Esophagus (tissue), 2 donors: Measurements from ENCODE around the gene PLEK2. TPM values are rescaled to one million over a fixed set of nuclear protein-coding genes. Genes with fewer than 3 reads are reported as not detected.
A peak's percentile ranks its signal among the peaks of the same experiment; 100 is the strongest.
"Not testable (repeated sequence)": the region's sequence is repeated elsewhere in the genome, so short reads cannot be mapped to it uniquely, and the experiment has no call there.

Experiments used
- H3K27ac ChIP-seq, 2 donors: one replicate each; pipeline ENCODE4 v1.5.1; 2013; ENCODE audit warnings: low read depth in 2 of 2, mild to moderate bottlenecking in 2 of 2, inconsistent platforms in 1 of 2, low read length in 1 of 2, moderate library complexity in 1 of 2
- H3K27me3 ChIP-seq, 2 donors: one replicate each; pipeline ENCODE4 v1.6.1; 2013; ENCODE audit warnings: low read length in 2 of 2, control low read depth in 1 of 2, mild to moderate bottlenecking in 1 of 2; ENCODE audit not compliant: insufficient read depth in 2 of 2, control insufficient read depth in 1 of 2
- H3K36me3 ChIP-seq, 2 donors: one replicate each; pipeline ENCODE4 v1.6.1; 2013; ENCODE audit warnings: low read length in 1 of 2; ENCODE audit not compliant: control insufficient read depth in 2 of 2, insufficient read depth in 2 of 2
- H3K4me1 ChIP-seq, 2 donors: one replicate each; pipeline ENCODE4 v1.6.1; 2013; ENCODE audit warnings: low read length in 1 of 2; ENCODE audit not compliant: control insufficient read depth in 2 of 2, insufficient read depth in 2 of 2
- H3K4me3 ChIP-seq, 2 donors: one replicate each; pipeline ENCODE4 v1.5.1; 2013; ENCODE audit warnings: low read length in 2 of 2, mild to moderate bottlenecking in 2 of 2, low read depth in 1 of 2, moderate library complexity in 1 of 2
- H3K9me3 ChIP-seq, 2 donors: one replicate each; pipeline ENCODE4 v1.6.1; 2013; ENCODE audit warnings: mild to moderate bottlenecking in 2 of 2, low read depth in 1 of 2, low read length in 1 of 2, moderate library complexity in 1 of 2; ENCODE audit not compliant: control insufficient read depth in 2 of 2, insufficient read depth in 1 of 2
- WGBS, 2 donors: extraction: QIAGEN DNeasy Blood & Tissue Kit; methylation state at CpG; one replicate each; pipeline ENCODE4 v1.1.7; 2013; 5-methylcytosine and 5-hydroxymethylcytosine counted together
- polyA plus RNA-seq, 2 donors: library from polyadenylated mRNA; stranded (reverse); fragments of 200-250 nt; gene quantifications; one replicate each; pipeline ENCODE4 v1.2.3, GENCODE V29; 2013
- donor health status: healthy with polysubstance abuse.
- donor health status: Bipolar disorder and iron deficiency.

PLEK2 gene
- polyA plus RNA-seq, 2 donors, result 16.5 to 19.0 TPM

DNA sequence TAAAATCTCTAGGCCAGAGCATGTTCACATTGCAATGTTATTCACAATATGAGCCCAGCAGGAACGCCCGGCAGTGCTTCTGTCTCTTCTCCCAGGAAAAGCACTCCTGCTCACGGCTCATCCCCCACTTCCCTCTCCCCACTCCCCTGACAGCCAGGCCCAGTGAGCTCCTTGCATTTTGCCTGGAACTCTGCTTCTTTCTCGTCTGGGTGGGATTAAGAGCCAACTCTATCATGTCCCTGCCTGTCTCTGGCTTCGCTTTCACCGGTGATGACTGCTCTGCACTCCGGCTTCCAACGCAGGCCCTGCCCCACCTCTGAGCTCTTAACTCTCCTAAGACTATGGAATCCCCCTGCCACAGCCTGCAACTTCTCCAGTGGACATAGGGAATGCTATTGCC is 2.5 kb downstream of the PLEK2 start:
- WGBS, 2 donors, result 49 to 62% methylated on average over 8 of the region's 8 CpGs
- Histone ChIP-seq H3K27ac (peak overlapping the region in 1 of 2 donors; percentile 52), H3K4me3 (no peak overlapping the region), H3K4me1 (peaks cover 0 to 5% of the 10 kb centered on the region in 2 donors), H3K9me3 (no peaks in the 10 kb centered on the region), H3K27me3 (no peaks in the 10 kb centered on the region), H3K36me3 (no peaks in the 10 kb centered on the region)

DNA sequence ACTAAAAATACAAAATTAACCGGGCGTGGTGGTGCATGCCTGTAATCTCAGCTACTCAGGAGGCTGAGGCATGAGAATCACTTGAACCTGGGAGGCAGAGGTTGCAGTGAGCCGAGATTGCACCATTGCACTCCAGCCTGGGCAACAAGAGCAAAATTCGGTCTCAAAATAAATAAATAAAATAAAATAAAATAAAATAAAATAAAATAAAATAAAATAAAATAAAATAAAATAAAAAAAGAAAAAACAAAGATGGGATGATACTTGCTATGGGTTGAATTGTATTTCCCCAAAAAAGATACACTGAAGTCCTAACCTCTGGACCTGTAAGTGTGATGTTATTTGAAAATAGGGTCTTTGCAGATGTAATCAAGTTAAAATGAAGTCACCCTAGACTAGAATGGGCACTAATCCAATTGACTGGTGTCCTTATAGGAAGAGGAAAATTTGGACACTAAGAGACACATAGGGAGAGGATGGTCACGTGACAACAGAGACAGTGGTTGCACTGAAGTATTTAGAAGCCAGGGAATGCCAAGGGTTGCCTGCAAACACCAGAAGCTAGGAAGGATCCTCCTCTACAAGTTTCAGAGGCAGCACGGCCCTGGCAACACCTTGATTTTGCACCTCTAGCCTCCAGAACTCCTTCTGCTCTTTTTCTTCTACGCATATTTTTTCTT is 3.7 kb downstream of the PLEK2 start:
- H3K4me1 ChIP-seq, H3K27ac ChIP-seq, H3K27me3 ChIP-seq, H3K36me3 ChIP-seq, H3K4me3 ChIP-seq, H3K9me3 ChIP-seq: not testable (repeated sequence)
- 83 to 84% methylated on average over 7 of the region's 7 CpGs for WGBS, 2 donors

DNA sequence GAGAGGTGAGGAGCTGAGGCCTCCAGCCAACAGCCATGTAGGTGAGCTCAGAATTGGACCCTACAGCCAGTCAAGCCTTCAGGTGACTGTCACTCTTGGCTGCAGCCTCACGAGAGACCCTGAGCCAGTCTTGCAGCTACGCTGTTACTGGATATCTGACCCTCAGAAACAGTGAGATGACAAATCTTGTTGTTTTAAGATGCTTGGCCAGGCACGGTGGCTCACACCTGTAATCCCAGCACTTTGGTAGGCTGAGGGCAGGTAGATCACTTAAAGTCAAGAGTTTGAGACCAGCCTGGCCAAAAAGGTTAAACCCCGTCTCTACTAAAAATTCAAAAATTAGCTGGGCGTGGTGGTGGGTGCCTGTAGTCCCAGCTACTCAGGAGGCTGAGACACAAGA is 6.2 kb downstream of the PLEK2 start:
- H3K9me3 ChIP-seq, result no peaks in the 10 kb centered on the region
- no peaks in the 10 kb centered on the region for H3K27me3 ChIP-seq
- H3K36me3 ChIP-seq, result no peaks in the 10 kb centered on the region
- 95 to 97% methylated on average over 5 of the region's 5 CpGs for WGBS, 2 donors
- peaks cover 0 to 5% of the 10 kb centered on the region in 2 donors for H3K4me1 ChIP-seq
- H3K27ac ChIP-seq, result no peak overlapping the region
- H3K4me3 ChIP-seq, result no peak overlapping the region

DNA sequence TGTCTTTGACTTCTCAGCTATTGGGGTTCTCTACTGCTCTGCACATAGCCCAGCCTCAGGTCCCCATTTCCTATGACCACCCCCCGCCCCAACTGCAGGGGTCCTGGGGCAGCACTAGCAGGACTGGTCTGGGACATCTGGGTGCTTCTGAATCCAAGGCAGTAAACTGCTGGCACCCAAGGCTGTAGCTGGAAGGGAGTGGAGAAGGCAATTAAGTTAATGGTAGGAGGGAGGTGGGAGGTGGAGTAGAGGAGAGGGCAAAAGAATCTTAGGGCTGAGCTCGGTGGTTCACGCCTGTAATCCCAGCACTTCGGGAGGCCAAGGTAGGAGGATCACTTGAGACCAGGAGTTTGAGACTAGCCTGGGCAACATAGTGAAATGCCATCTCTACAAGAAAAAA is 11.5 kb downstream of the PLEK2 start:
- no peak overlapping the region for H3K27ac ChIP-seq
- no peaks in the 10 kb centered on the region for H3K27me3 ChIP-seq
- no peaks in the 10 kb centered on the region for H3K9me3 ChIP-seq
- H3K4me1 ChIP-seq, result no peaks in the 10 kb centered on the region
- no peak overlapping the region for H3K4me3 ChIP-seq
- 81 to 91% methylated on average over 4 of the region's 4 CpGs for WGBS, 2 donors
- H3K36me3 ChIP-seq, result peaks cover 0 to 3% of the 10 kb centered on the region in 2 donors

DNA sequence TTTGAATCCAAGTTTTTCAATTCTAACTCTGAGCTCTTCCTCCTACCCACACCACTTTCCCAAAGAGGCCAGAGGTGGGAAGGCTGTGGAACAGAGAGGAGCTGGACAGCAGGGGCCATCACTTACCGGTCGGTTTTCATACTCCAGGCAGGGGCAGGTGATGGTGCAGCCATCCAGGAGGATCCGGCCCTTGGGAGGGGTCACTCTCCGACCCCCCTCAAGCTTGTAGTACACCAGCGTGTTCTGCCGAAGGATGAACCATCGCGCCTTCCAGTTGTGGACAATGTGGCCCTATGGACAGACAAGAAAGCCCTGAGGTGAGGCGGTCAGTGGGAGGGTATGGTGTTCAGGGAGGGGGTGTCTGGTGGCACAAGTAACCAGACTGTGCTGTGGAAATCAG is 14.4 kb downstream of the PLEK2 start:
- H3K27me3 ChIP-seq, result no peaks in the 10 kb centered on the region
- H3K27ac ChIP-seq, result no peak overlapping the region
- WGBS, 2 donors, result 93 to 95% methylated on average over 9 of the region's 9 CpGs
- H3K4me3 ChIP-seq, result no peak overlapping the region
- H3K36me3 ChIP-seq, result peaks cover 0 to 3% of the 10 kb centered on the region in 2 donors
- no peaks in the 10 kb centered on the region for H3K9me3 ChIP-seq
- H3K4me1 ChIP-seq, result peaks cover 0 to 1% of the 10 kb centered on the region in 2 donors

DNA sequence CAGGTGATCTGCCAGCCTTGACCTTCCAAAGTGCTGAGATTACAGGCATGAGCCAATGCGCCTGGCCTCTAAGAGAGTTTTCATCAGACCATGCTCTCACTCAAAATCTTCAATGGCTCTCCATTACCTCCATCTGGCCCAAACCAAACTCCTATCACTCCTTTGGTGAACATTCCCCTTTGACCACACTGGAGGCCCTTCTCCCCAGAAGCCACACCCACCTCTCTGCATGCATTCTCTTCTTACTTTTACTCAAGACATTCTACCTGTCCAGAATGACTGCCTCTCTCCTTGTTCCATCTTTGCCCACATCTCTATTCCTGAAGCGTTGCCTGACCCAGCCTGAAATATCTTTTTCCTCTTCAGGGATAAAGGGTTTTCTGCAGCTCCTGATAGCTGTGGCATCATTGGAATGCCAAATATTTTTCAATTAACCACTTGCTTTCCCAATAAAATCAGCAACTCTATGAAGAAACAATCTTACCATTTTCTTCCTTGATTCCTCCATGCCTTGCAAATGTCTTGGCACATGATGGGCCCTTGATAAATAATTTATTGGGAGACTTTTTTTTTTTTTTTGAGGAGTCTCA is 15.5 kb downstream of the PLEK2 start:
- H3K36me3 ChIP-seq, result peaks cover 0 to 3% of the 10 kb centered on the region in 2 donors
- peaks cover 0 to 3% of the 10 kb centered on the region in 2 donors for H3K4me1 ChIP-seq
- no peak overlapping the region for H3K4me3 ChIP-seq
- WGBS, 2 donors, result 72 to 88% methylated on average over 2 of the region's 2 CpGs
- no peak overlapping the region for H3K27ac ChIP-seq
- H3K27me3 ChIP-seq, result no peaks in the 10 kb centered on the region
- H3K9me3 ChIP-seq, result no peaks in the 10 kb centered on the region

DNA sequence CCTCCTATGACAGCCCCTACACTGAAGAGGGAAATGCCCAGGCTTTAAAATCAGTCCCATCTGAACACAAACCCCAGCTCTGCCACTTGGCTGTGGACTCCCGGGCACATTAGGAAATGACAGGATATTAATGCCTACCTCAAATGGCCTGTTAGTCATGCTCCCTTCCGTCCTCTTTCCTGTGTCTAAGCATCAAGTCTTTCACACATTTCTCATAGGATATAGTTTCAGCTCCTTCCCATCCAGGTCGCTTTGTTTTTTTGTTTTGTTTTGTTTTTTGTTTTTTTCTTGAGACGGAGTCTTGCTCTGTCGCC is 16.1 kb downstream of the PLEK2 start:
- H3K27me3 ChIP-seq, result no peaks in the 10 kb centered on the region
- no peaks in the 10 kb centered on the region for H3K9me3 ChIP-seq
- peaks cover 0 to 4% of the 10 kb centered on the region in 2 donors for H3K4me1 ChIP-seq
- H3K36me3 ChIP-seq, result peaks cover 0 to 3% of the 10 kb centered on the region in 2 donors
- H3K4me3 ChIP-seq, result no peak overlapping the region
- WGBS, 2 donors, result 83 to 87% methylated on average over 5 of the region's 5 CpGs
- H3K27ac ChIP-seq, result no peak overlapping the region

DNA sequence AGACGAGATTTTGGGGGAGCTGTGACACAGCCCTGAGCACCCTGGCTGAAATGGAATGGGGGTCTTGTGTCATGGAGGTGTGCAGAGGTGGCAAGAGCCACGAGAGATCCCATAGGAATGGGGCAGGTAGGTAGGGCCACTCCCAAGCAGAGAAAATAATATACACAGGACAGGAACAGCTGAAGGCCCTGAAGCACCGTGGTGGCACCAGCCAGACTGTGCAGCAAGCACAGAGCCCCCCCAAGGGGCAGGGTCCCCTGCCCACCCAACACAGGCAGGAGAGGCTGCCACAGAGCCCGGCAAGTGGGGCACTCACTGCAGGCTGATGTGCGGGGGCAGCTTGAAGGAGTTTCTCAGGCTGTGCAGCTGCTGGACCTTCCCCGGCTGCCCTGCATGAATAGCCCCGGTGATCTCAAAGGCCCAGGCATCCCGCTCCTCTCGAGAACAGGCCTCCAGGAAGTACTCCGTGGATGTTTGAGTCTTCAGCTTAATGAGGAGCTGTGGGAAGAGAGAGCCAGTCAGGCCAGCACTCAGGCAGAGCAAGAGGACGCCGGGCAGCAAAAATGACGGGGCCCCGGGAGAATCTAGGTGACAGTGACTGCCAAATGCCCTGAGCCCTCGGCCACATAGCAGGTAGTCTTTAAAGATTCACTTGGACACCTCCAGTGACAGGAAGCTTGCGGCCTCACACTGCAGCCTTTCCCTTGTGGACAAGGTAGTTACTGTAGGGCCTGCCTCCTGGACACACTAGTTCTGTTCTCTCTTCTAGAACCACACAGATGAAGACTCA is 16.7 kb downstream of the PLEK2 start:
- Histone ChIP-seq H3K4me1 (peaks cover 0 to 5% of the 10 kb centered on the region in 2 donors), H3K27ac (no peak overlapping the region), H3K27me3 (no peaks in the 10 kb centered on the region), H3K36me3 (peaks cover 0 to 5% of the 10 kb centered on the region in 2 donors), H3K9me3 (no peaks in the 10 kb centered on the region), H3K4me3 (no peak overlapping the region)
- 82 to 84% methylated on average over 16 of the region's 16 CpGs for WGBS, 2 donors

DNA sequence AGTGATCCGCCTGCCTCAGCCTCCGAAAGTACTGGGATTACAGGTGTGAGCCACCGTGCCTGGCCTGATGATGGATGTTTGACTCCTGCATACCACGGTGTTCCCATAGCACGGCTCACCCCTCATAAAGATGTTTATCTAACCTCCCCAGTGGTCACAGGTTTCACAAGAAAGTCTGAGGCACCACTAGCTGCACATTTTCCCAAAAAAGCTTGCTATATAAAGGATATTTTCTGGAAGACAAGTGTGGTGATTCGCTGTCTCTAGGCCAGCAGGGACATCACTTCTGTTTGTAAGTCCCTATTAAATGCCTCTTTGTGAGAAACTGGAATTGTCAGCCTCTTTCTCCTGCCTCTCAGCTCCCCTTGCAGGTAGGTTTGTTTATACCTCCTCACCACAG is 18.3 kb downstream of the PLEK2 start:
- no peak overlapping the region for H3K27ac ChIP-seq
- H3K4me1 ChIP-seq, result peaks cover 0 to 5% of the 10 kb centered on the region in 2 donors
- H3K36me3 ChIP-seq, result peaks cover 0 to 5% of the 10 kb centered on the region in 2 donors
- no peaks in the 10 kb centered on the region for H3K9me3 ChIP-seq
- 72 to 73% methylated on average over 6 of the region's 6 CpGs for WGBS, 2 donors
- no peak overlapping the region for H3K4me3 ChIP-seq
- H3K27me3 ChIP-seq, result no peaks in the 10 kb centered on the region
